Gastroesophageal sphincter (tissue), 3 donors: ENCODE data around the gene EIF3F.

ENCODE experiments used
- CTCF ChIP-seq, 4 experiments: fragments of 200-600 bp in 2 of 4; fragments of 450-650 bp in 2 of 4; sonication (generic) in 1 of 4; IDR thresholded peaks; one replicate each; pipeline ENCODE4 v1.5.1; 2017 to 2019; ENCODE audit warnings: antibody characterized with exemption in 4 of 4, mild to moderate bottlenecking in 2 of 4, moderate library complexity in 2 of 4
- EP300 ChIP-seq: sonication (generic); formaldehyde crosslinking; IDR thresholded peaks from one replicate; pipeline ENCODE4 v1.6.1; 2017; ENCODE audit warnings: antibody characterized with exemption, mild to moderate bottlenecking

GRCh38 chr11:8041576-8041975 is 54.4 kb downstream of the EIF3F start:
- TF ChIP-seq CTCF (IDR thresholded peaks at IDR 0.05) = no peak
- no peak for TF ChIP-seq EP300
